ENCODE measurements around the gene YRDC.

The YRDC gene, protein sequence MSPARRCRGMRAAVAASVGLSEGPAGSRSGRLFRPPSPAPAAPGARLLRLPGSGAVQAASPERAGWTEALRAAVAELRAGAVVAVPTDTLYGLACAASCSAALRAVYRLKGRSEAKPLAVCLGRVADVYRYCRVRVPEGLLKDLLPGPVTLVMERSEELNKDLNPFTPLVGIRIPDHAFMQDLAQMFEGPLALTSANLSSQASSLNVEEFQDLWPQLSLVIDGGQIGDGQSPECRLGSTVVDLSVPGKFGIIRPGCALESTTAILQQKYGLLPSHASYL

GRCh38 chr1:37807555-37808368 lies at the start of gene YRDC, which contains the start of gene C1orf122:
Gene YRDC (minus strand): TSS chr1:37808208. CDS start chr1:37808180, 28 bp downstream.
Gene C1orf122 (plus strand): TSS chr1:37807790. CDS start chr1:37808405, 615 bp downstream.
- DNase-seq (ENCODE audit: low read depth in 2 of 2) = peak; percentile 81 to 83

DNA sequence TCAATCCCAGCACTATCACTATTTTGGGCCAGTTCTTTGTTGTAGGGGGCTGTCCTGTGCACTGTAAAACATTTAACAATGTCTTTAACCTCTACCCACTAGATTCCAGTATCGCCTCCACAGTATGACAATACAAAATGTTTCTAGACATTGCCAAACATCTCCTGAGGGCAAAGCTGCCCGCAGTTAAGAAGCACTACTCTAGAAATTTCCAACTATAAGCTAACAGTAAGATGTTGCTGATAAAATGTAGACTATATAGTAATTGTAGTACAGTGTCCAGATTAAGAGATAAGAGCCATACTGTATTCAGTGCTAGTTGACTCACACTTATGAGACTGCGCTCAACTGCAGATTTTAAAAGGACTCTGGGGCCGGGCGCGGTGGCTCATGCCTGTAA lies 46.4 kb upstream of the YRDC start:
- DNase-seq (ENCODE audit: low read depth in 2 of 2) = no peak

DNA sequence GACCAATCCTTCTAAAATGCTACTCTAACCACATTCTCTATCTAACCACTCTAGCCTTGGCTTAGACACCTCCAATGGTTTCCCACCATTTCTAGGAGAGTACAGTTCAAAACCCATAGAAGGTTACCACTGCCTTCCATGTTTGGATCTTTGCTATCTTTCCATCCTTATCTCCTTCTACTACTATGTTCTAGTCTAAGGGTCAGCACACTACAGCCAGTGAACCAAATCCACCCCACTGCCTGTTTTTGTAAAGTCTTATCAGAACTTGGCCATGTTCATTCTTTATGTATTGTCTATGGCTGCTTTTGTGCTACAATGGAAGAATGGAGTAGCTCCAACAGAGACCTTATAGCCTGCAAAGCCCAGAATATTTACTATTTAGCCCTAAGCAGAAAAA lies 45.1 kb upstream of the YRDC start:
- DNase-seq (ENCODE audit: low read depth in 2 of 2) = no peak

- DNase-seq (ENCODE audit: low read depth in 2 of 2) = no peak
Observed at GRCh38 chr1:37851782-37852210, 43.8 kb upstream of the YRDC start.

DNA sequence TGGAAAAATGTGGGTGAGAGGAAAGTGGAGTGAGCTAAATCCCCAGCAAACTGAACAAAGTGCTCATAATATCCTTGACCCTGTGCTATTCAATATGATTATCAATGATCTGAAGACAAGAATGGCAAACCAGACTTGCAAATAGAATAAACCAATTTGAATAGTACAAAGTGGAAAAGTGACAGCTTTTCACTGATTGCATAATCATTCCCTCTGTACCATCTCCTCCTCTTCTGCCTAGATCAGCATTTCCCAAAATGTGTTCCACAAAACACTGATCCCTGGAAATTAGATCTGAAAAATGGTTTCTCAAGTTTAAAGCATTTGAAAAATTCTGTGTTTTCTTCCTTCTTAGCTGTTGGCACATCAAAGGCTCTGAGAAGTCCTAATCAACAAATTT lies 43.3 kb upstream of the YRDC start:
- DNase-seq (ENCODE audit: low read depth in 2 of 2) = no peak

DNA sequence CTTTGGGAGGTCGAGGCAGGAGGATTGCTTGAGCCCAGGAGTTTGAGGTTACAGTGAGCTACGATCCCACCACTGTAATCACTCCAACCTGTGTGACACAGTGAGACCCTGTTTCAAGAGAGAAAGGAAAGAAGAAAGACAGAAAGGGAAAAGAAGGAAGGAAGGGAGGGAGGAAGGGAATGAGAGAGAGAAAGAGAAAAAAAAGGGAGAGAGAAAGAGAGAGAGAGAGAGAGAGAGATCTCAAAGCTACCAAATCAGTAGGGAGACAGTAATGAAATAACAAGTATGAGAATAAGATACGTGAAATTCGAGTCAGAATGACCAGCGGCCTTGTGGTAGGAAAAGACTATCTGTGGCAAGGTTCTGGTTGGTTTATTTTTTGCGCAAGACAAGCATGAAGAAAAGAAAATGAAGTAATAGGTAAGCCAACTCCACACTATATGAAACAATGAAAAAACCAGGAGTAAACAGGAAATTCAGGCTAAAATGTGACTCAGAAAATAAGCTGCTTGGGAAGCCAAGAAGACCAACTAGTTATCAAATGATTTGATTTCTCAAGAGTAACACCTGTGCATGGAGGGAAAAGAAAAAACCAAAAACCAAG lies 42.4 kb upstream of the YRDC start:
- no peak for DNase-seq (ENCODE audit: low read depth in 2 of 2)

- no peak for DNase-seq (ENCODE audit: low read depth in 2 of 2)
Observed at GRCh38 chr1:37849480-37849879, 41.5 kb upstream of the YRDC start.

DNA sequence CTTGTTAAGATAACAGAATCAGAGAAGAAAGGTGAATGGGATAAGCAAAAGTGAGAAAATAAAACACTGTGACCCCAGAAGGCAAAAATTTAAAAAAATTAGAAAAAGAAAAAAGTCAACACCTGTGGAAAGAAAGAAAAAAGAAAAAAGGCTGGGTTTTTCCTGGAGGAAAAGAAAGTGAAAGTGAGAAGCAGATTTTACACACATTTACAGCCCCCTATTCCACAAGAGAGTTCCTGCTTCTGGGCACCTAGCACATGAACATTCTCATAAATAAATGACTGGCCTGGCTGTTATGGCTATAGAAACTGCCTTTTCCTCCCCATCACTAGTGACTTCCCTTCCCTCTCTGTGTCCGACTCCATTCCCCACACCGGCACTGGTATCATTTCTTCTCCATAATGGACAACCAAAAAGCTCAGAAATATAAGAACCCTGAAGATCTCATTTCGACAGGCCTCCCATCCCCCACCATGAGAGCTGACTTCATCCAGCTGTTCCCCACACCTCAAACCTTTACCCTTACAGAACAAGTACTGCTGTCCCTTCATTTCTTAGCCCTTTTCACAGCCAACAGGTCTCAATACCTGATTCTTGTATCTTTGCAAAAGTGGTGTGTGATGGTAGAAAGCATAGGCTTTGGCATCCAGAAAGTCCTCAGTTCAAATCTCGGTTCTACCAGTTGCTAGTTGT lies 38.8 kb upstream of the YRDC start:
- no peak for DNase-seq (ENCODE audit: low read depth in 2 of 2)

DNA sequence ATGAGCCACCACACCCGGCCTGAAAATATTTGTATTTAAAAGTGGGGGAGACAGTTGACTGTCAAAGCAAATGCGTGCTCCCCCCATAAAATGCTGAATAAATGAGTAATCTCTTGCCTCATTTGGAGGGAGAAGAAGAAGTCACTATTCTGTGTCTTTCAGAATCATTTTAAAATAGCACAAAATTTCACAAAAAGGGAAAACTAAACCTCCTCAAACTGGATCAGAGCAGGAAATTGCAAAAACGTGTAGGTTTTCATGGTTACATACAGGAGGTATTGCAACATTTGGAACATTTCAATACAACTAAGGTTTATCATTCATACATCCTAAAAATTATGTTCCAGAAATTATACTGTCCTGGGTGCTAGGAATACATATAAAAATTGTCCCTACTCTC lies 37.8 kb upstream of the YRDC start:
- DNase-seq (ENCODE audit: low read depth in 2 of 2) = no peak

- DNase-seq (ENCODE audit: low read depth in 2 of 2) = no peak
Observed at GRCh38 chr1:37845049-37845646, 37.1 kb upstream of the YRDC start.

DNA sequence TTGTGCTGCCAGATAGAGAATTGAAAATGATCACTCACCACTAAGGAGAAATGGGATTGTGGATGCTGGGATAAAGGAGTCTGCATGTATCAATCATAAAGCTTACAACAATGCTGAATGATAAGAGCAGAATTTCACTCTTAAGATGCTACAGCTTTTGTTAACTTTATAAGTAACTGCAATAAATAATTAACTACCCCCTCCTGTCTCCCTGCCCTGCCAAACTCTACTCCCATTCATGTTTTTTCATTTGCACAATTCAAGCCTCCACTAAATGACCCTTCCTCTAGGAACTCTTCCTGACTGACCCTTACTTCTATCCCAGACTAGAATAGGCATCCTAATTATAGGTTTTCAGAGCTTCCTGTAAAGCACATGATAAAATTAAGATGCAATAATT lies 36.5 kb upstream of the YRDC start:
- DNase-seq (ENCODE audit: low read depth in 2 of 2) = no peak

DNA sequence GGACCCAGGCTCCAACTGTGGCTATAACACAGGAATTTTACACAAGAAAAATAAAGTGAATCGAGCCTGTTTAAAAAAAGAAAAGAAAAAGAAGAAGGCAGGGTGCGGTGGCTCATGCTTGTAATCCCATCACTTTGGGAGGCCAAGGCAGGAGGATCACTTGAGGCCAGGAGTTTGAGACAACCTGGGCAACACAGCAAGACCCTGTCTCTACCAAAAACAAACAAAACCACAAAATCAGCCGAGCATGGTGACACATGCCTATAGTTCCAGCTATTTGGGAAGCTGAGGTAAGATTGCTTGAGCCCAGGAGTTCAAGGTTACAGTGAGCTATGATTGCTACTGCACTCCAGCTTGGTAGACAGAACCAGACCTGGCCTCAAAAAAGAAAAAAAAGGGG lies 33.6 kb upstream of the YRDC start:
- no peak for DNase-seq (ENCODE audit: low read depth in 2 of 2)

DNA sequence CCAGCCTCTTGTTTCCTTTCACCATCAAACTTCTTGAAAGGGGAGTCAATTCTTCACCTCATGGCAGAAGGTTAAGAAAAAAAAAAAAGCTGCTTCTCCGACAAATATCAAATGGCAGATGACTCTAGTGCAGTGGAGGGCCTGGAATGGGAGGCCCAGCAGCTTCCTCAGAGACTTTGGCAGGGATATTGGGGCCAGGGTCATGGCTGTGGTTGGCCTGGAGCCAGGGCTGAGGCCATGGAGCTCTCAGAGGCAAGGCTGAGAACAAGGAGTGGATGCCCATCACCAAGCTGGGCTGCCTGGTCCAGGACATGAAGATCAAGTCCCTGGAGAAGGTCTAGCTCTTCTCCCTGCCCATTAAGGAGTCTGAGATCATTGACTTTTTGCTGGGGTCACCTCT lies 32.7 kb upstream of the YRDC start:
- no peak for DNase-seq (ENCODE audit: low read depth in 2 of 2)

- no peak for DNase-seq (ENCODE audit: low read depth in 2 of 2)
Observed at GRCh38 chr1:37839676-37840075, 31.7 kb upstream of the YRDC start.

DNA sequence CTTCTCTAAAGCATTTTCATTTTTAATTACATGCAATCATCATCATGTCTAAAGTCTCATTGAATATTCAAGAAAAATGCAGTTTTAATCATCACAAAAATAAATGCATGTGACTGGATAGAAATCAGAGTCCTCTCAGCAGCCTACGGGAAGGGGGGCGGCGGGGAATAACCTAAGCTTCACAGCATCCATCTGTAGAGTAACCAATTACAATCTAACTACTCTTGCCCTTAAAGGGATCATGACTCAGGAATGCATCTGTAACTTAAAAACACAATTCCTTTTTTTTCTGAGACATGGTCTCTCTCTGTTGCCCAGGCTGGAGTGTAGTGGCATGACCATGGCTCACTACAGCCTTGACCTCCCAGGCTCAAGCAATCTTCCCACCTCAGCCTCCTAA lies 28.8 kb upstream of the YRDC start:
- no peak for DNase-seq (ENCODE audit: low read depth in 2 of 2)

- no peak for DNase-seq (ENCODE audit: low read depth in 2 of 2)
Observed at GRCh38 chr1:37831809-37832208, 23.8 kb upstream of the YRDC start.

DNA sequence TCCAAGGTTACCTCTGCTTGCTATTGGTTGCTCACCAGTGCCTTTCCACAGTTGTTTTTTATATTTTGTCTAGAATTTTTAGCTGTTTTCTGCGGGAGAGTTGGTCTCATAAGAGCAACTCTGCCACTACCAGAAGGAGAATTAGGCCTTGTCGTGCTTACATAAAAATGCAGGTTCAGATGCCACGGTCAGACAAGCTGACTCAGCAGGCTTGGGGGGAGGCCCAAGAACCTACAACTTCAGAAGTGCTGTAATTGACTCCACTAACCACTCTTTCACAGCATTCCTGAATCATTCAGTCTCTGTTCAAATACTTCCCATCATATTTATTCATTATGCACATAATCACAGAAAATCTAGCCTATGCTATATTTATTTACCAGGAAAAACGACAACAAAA lies 23.1 kb upstream of the YRDC start:
- DNase-seq (ENCODE audit: low read depth in 2 of 2) = no peak

GRCh38 chr1:37828410-37829074 lies 20.5 kb upstream of the YRDC start:
- DNase-seq (ENCODE audit: low read depth in 2 of 2) = no peak

DNA sequence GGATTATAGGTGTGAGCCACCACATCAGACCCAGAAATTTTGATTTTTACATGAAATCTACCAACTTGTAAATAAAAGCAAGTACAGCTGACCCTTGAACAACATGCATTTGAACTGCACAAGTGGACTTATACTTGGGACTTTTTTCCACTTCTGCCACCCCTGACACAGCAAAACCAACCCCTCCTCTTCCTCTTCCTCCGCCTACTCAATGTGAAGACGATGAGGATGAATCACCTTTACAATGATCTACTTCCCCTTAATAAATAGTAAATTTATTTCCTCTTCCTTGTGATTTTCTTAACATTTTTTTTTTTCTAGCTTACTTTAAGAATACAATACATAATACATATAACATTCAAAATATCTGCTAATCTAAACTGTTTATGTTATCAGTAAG lies 17.5 kb upstream of the YRDC start:
- DNase-seq (ENCODE audit: low read depth in 2 of 2) = no peak

DNA sequence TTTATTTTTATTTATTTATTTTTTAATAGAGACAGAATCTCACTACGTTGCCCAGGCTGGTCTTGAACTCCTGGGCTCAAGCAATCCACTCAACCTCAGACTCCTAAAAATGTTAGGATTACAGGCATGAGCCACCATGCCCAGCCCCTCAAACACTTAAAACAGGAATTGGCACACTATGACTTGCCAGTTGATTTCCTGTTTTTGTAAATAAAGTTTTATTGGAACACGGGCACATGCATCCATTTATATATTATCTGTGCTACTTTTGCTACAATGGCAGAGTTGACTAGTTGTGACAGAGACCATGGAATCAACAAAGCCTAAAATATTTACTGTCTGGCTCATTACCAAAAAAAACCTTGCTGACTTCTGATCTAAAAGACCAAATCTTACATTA lies 16.0 kb upstream of the YRDC start:
- DNase-seq (ENCODE audit: low read depth in 2 of 2) = no peak

Measured in stimulated activated CD8-positive, alpha-beta memory T cell treated with anti-CD3 and anti-CD28 coated beads, Interleukin-7, amount 100 ng/mL, for 1 hour (primary cell).